IMR-90 (cell line): ENCODE results near the gene DGKB. TPM values are rescaled to one million over a fixed set of nuclear protein-coding genes. Genes with fewer than 3 reads are reported as not detected.

Experiments used
- ATAC-seq: fragments of 200-7000 bp; cut with Tn5 transposase; 2 replicates; pipeline ENCODE4 v1.9.1; 2020; ENCODE audit warnings: low read depth, mild to moderate bottlenecking, moderate library complexity
- BruUV-seq: library from RNA; stranded (reverse); fragments of 400-500 nt; replicated peaks from 2 replicates; lab custom pipeline; 2021; lab: Mats Ljungman, UMichigan
- CTCF ChIA-PET: fragments of 300-600 bp; formaldehyde crosslinking; extraction: SDS; loops from one replicate; lab custom pipeline; 2021; ENCODE audit warnings: antibody characterized with exemption; lab: Yijun Ruan, JAX
- POLR2A ChIA-PET: fragments of 300-600 bp; sonication (Branson Sonifier 250); formaldehyde crosslinking; loops from one replicate; lab custom pipeline; 2022; ENCODE audit warnings: antibody characterized with exemption; ENCODE audit not compliant: unreplicated experiment; lab: Charles Lee
- DNase-seq: peaks from one replicate; pipeline ENCODE4 v3.0.0; 2013
- H2AFZ ChIP-seq: replicated peaks from 2 replicates; pipeline ENCODE3; 2013; ENCODE audit warnings: low read length, mild to moderate bottlenecking; ENCODE audit not compliant: poor library complexity
- H2AK5ac ChIP-seq: 2 replicates; pipeline ENCODE4 v1.6.1; 2013; ENCODE audit warnings: low read depth, low read length, inconsistent platforms
- H2AK9ac ChIP-seq: replicated peaks from 2 replicates; pipeline ENCODE3; 2013; ENCODE audit warnings: mild to moderate bottlenecking, low read depth, low read length, moderate library complexity; ENCODE audit not compliant: poor library complexity
- H2BK120ac ChIP-seq: 2 replicates; pipeline ENCODE4 v1.6.1; 2013; ENCODE audit warnings: low read depth, low read length, inconsistent platforms
- H2BK15ac ChIP-seq: 3 replicates; pipeline ENCODE4 v1.6.1; 2013; ENCODE audit warnings: low read depth, low read length, inconsistent platforms
- H2BK20ac ChIP-seq: 2 replicates; pipeline ENCODE4 v1.6.1; 2013; ENCODE audit warnings: low read depth, mild to moderate bottlenecking, inconsistent platforms, low read length, moderate library complexity
- H2BK5ac ChIP-seq: 2 replicates; pipeline ENCODE4 v1.6.1; 2013; ENCODE audit warnings: mild to moderate bottlenecking, low read depth, low read length, inconsistent platforms; ENCODE audit not compliant: poor library complexity, severe bottlenecking
- H3K14ac ChIP-seq: replicated peaks from 2 replicates; pipeline ENCODE4 v1.6.1; 2013; ENCODE audit warnings: low read depth, low read length, inconsistent platforms
- H3K18ac ChIP-seq: 2 replicates; pipeline ENCODE4 v1.6.1; 2013; ENCODE audit warnings: low read depth, low read length, control low read depth
- H3K23ac ChIP-seq: 2 replicates; pipeline ENCODE4 v1.6.1; 2013; ENCODE audit warnings: low read depth, low read length, inconsistent platforms
- H3K27ac ChIP-seq: 2 replicates; pipeline ENCODE4 v1.5.1; 2013; ENCODE audit warnings: mild to moderate bottlenecking, control low read depth, low read length; ENCODE audit not compliant: insufficient read depth
- H3K27me3 ChIP-seq: 2 replicates; pipeline ENCODE4 v1.6.1; 2013; ENCODE audit warnings: low read length; ENCODE audit not compliant: control insufficient read depth, insufficient read depth
- H3K36me3 ChIP-seq: 2 replicates; pipeline ENCODE4 v1.6.1; 2013; ENCODE audit warnings: low read length, mixed read lengths; ENCODE audit not compliant: control insufficient read depth, insufficient read depth
- H3K4ac ChIP-seq: 2 replicates; pipeline ENCODE4 v1.6.1; 2013; ENCODE audit warnings: low read depth, low read length, inconsistent platforms
- H3K4me1 ChIP-seq: 2 replicates; pipeline ENCODE4 v1.6.1; 2013; ENCODE audit warnings: low read length, mixed read lengths; ENCODE audit not compliant: control insufficient read depth, insufficient read depth
- H3K4me2 ChIP-seq: 2 replicates; pipeline ENCODE4 v1.6.1; 2013; ENCODE audit warnings: low read depth, mild to moderate bottlenecking, control low read depth, low read length, moderate library complexity
- H3K4me3 ChIP-seq: 2 replicates; pipeline ENCODE4 v1.5.1; 2013; ENCODE audit warnings: low read depth, mild to moderate bottlenecking, control low read depth, low read length, moderate library complexity; ENCODE audit not compliant: insufficient read depth
- H3K56ac ChIP-seq: 2 replicates; pipeline ENCODE4 v1.6.1; 2013; ENCODE audit warnings: low read length, inconsistent platforms; ENCODE audit not compliant: insufficient read depth; ENCODE audit errors: extremely low read depth
- H3K79me1 ChIP-seq, 2 experiments: 2 replicates each; pipeline ENCODE4 v1.6.1; 2013; ENCODE audit warnings: low read length in 2 of 2, inconsistent platforms in 1 of 2, low read depth in 1 of 2
- H3K9ac ChIP-seq: 2 replicates; pipeline ENCODE4 v1.6.1; 2013; ENCODE audit warnings: low read depth, low read length, control low read depth
- H3K9me1 ChIP-seq: 2 replicates; pipeline ENCODE4 v1.6.1; 2013; ENCODE audit warnings: low read length, inconsistent platforms; ENCODE audit not compliant: insufficient read depth
- H3K9me3 ChIP-seq: 2 replicates; pipeline ENCODE4 v1.6.1; 2013; ENCODE audit warnings: low read length; ENCODE audit not compliant: control insufficient read depth, insufficient read depth
- H4K20me1 ChIP-seq: 2 replicates; pipeline ENCODE4 v1.6.1; 2013; ENCODE audit warnings: low read length, inconsistent platforms; ENCODE audit not compliant: insufficient read depth
- H4K5ac ChIP-seq: 2 replicates; pipeline ENCODE4 v1.6.1; 2013; ENCODE audit warnings: mild to moderate bottlenecking, low read depth, low read length, control low read depth
- H4K8ac ChIP-seq, 2 experiments: 2 replicates each; pipeline ENCODE4 v1.6.1; 2013; ENCODE audit warnings: low read depth in 2 of 2, low read length in 2 of 2, control low read depth in 1 of 2, inconsistent platforms in 1 of 2
- H4K91ac ChIP-seq: 2 replicates; pipeline ENCODE4 v1.6.1; 2013; ENCODE audit warnings: low read depth, low read length, inconsistent platforms; ENCODE audit not compliant: insufficient read depth
- MAFK ChIP-seq: IDR thresholded peaks from 2 replicates; pipeline ENCODE4 v1.6.1; 2012; ENCODE audit warnings: low read depth, low read length, improper control_type of control experiment
- POLR2A ChIP-seq: IDR thresholded peaks from 2 replicates; pipeline ENCODE4 v1.6.1; 2012; ENCODE audit warnings: mild to moderate bottlenecking, low read depth, low read length
- RFX5 ChIP-seq: IDR thresholded peaks from 2 replicates; pipeline ENCODE4 v1.8.0; 2012; ENCODE audit warnings: low read depth, mild to moderate bottlenecking, low read length, moderate library complexity
- WGBS, 2 experiments: methylation state at CpG; one replicate each; pipeline versions ENCODE4 v1.1.5 to v1.1.7; 2013; ENCODE audit warnings: missing lambda C conversion rate in 2 of 2; ENCODE audit not compliant: insufficient read length in 1 of 2; ENCODE audit errors: extremely low coverage in 2 of 2; 5-methylcytosine and 5-hydroxymethylcytosine counted together
- dilution Hi-C: fragments of 300-500 bp; cut with HindIII; formaldehyde crosslinking; loops from one replicate; pipeline ENCODE4 v1.14.3; 2018; ENCODE audit warnings: low sequenced_read_pairs; ENCODE audit not compliant: unreplicated experiment
- in situ Hi-C: fragments of 300-500 bp; cut with MboI; formaldehyde crosslinking; loops from 3 replicates; pipeline ENCODE4 v1.14.3; 2019; ENCODE audit warnings: low sequenced_read_pairs, inconsistent platforms, mixed read lengths
- intact Hi-C: fragments of 100-400 bp; cut with micrococcal nuclease; formaldehyde crosslinking; loops from 2 replicates; pipeline ENCODE4 v1.10.0; 2022
- polyA plus RNA-seq, 3 experiments: library from polyadenylated mRNA; depleted of rRNA; stranded (reverse); fragments of >200 nt; gene quantifications; 2 replicates each; pipeline ENCODE4 v1.2.3, GENCODE V29; 2012; ENCODE audit warnings: low replicate concordance in 1 of 3
- total RNA-seq: library from RNA; depleted of rRNA; stranded (reverse); fragments of >200 nt; gene quantifications from 2 replicates; pipeline ENCODE4 v1.2.3, GENCODE V29; 2012
- TF ChIP-seq, protein P1 (sequence below): conservative IDR thresholded peaks from 2 replicates; pipeline ENCODE4 v1.5.1; 2012; ENCODE audit warnings: mild to moderate bottlenecking, low read depth, low read length, improper control_type of control experiment

Gene DGKB
- total and polyA plus RNA-seq, 2 of the 4 experiments (the other 2 are of a cell fraction), result not detected

DNA sequence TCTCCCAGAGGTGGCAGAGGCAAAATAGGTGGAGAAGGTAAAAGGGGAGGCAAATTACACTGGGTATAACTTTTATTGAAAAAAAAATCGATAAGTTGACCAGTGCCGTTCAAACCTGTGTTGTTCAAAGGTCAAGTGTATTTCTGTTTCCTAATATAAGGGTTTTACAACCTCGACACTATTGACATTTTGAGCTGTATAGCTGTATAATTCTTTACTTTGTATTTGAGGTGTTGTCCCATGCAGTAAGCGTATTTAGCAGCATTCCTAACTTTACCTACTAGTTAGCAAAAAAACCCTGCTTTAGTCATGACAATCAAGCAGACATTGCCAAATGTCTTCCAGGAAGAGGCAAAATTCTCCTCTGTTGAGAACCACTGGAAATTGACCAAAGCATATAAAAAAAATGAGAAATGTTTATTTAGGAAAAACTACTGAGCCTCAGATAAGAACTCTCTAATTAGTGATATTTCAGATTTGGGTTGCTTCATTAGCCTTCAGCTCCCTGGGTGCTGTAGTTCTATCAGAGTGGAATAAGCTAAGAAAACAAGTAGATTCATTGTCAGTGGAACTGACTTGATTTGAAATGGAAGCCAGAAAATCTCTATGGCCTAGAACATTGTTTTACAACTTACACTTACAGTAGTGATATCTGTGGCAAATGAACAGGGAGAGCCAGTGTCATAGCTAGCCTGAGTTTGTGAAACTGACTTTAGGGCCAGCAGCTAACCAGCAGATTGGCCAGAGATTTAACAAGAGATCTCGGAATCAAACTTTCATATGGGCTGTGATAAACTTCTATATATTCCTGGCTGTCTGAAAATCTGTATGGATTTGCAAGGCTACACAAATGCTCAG is 331.6 kb downstream of the DGKB start (continued):
- TF ChIP-seq, protein P1, sequence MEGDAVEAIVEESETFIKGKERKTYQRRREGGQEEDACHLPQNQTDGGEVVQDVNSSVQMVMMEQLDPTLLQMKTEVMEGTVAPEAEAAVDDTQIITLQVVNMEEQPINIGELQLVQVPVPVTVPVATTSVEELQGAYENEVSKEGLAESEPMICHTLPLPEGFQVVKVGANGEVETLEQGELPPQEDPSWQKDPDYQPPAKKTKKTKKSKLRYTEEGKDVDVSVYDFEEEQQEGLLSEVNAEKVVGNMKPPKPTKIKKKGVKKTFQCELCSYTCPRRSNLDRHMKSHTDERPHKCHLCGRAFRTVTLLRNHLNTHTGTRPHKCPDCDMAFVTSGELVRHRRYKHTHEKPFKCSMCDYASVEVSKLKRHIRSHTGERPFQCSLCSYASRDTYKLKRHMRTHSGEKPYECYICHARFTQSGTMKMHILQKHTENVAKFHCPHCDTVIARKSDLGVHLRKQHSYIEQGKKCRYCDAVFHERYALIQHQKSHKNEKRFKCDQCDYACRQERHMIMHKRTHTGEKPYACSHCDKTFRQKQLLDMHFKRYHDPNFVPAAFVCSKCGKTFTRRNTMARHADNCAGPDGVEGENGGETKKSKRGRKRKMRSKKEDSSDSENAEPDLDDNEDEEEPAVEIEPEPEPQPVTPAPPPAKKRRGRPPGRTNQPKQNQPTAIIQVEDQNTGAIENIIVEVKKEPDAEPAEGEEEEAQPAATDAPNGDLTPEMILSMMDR, result no peak

DNA sequence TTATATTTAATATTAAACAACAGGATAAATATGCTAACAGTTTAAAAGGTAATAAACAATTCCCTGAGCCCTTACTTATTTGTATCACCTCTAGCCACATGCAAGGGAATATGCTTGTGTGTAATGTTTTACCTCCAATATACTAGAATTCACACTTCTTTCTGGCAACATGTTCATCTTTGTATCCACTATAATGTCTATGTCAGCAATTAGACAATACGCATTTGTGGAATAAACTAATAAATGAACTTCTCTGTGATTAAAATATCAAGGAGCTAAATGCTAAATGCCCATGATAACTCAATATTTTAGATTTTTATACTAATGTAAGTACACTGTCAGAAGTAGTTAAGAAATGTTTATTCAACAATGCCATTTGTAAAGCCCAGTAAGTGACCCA is 350.5 kb downstream of the DGKB start:
- POLR2A ChIA-PET, result no interaction called here
- BruUV-seq, result no TSS peak
- Histone ChIP-seq H3K14ac (no peak overlapping the region), H3K27me3 (no peaks in the 10 kb centered on the region), H4K8ac (no peak overlapping the region), H3K4me1 (no peaks in the 10 kb centered on the region), H3K4ac (no peak overlapping the region), H4K20me1 (no peaks in the 10 kb centered on the region), H3K18ac (no peak overlapping the region), H3K36me3 (no peaks in the 10 kb centered on the region), H4K91ac (no peak overlapping the region), H4K5ac (no peak overlapping the region), H2BK120ac (no peak overlapping the region), H3K23ac (no peak overlapping the region), H2BK5ac (no peak overlapping the region), H2AK5ac (no peak overlapping the region), H2AK9ac (no peak overlapping the region), H3K27ac (no peak overlapping the region), H3K4me3 (no peak overlapping the region), H3K9me3 (no peaks in the 10 kb centered on the region), H2BK20ac (no peak overlapping the region), H3K79me1 (no peaks in the 10 kb centered on the region), H3K56ac (no peak overlapping the region), H2BK15ac (no peak overlapping the region), H3K9ac (no peak overlapping the region), H2AFZ (no peak overlapping the region), H3K4me2 (no peak overlapping the region), H3K9me1 (no peaks in the 10 kb centered on the region)
- in situ Hi-C loops (no loop called here), intact Hi-C loops (no loop called here), dilution Hi-C loops (no loop called here)
- TF ChIP-seq RFX5 (no peak), MAFK (peak; percentile 87), POLR2A (no peak)
- CTCF ChIA-PET, result no interaction called here
- DNase-seq (no peak), ATAC-seq (no peak)
- no CpG with 5 or more reads among the region's 1 CpG for WGBS, 2 experiments
